Lung (tissue), 12 donors: ENCODE results near the gene CBX7. TPM values are rescaled to one million over a fixed set of nuclear protein-coding genes. Genes with fewer than 3 reads are reported as not detected.

Experiments used
- ATAC-seq: fragments of 200-7000 bp; cut with Tn5 transposase; one replicate; pipeline ENCODE4 v1.9.1; 2020; ENCODE audit warnings: moderate number of reproducible peaks; ENCODE audit not compliant: insufficient read depth, low FRiP score
- DNase-seq, 3 donors: peaks; one replicate each; pipeline ENCODE4 v3.0.0-alpha.2; 2013 to 2017
- H3K27ac ChIP-seq, 2 donors: one replicate each; pipeline ENCODE4 v1.5.1; 2013; ENCODE audit warnings: mild to moderate bottlenecking in 2 of 2, moderate library complexity in 2 of 2, control low read depth in 1 of 2, inconsistent platforms in 1 of 2, low read depth in 1 of 2, low read length in 1 of 2
- H3K27me3 ChIP-seq, 3 donors: one replicate each; pipeline ENCODE4 v1.5.1; 2013; ENCODE audit warnings: low read length in 2 of 3; ENCODE audit not compliant: control insufficient read depth in 3 of 3, insufficient read depth in 3 of 3
- H3K36me3 ChIP-seq, 4 donors: one replicate each; pipeline ENCODE4 v1.5.1; 2013; ENCODE audit warnings: low read length in 4 of 4, mild to moderate bottlenecking in 1 of 4, moderate library complexity in 1 of 4; ENCODE audit not compliant: control insufficient read depth in 4 of 4, insufficient read depth in 4 of 4
- H3K4me1 ChIP-seq, 5 donors: one replicate each; pipeline ENCODE4 v1.5.1; 2013; ENCODE audit warnings: low read length in 5 of 5, mild to moderate bottlenecking in 2 of 5, moderate library complexity in 1 of 5; ENCODE audit not compliant: control insufficient read depth in 5 of 5, insufficient read depth in 5 of 5
- H3K4me3 ChIP-seq: one replicate; pipeline ENCODE4 v1.5.1; 2013; ENCODE audit warnings: mild to moderate bottlenecking, control low read depth, moderate library complexity
- H3K9ac ChIP-seq, 2 donors: one replicate each; pipeline ENCODE4 v1.5.1; 2013; ENCODE audit warnings: low read length in 2 of 2, control low read depth in 1 of 2; ENCODE audit not compliant: insufficient read depth in 1 of 2
- H3K9me3 ChIP-seq, 4 donors: one replicate each; pipeline ENCODE4 v1.5.1; 2013; ENCODE audit warnings: low read length in 3 of 4, mild to moderate bottlenecking in 1 of 4, moderate library complexity in 1 of 4; ENCODE audit not compliant: control insufficient read depth in 4 of 4, insufficient read depth in 3 of 4
- WGBS, 2 donors: extraction: QIAGEN DNeasy Blood & Tissue Kit; methylation state at CpG; one replicate each; pipeline ENCODE4 v1.1.7; 2013; 5-methylcytosine and 5-hydroxymethylcytosine counted together
- polyA plus RNA-seq, 2 donors: library from polyadenylated mRNA; stranded (reverse); fragments of 200-250 nt; gene quantifications; one replicate each; pipeline ENCODE4 v1.2.1, GENCODE V29; 2013
- total RNA-seq, 2 donors: library from RNA; depleted of rRNA in 1 of 2; stranded (reverse); fragments of >200 nt in 1 of 2; gene quantifications; one replicate each; pipeline ENCODE4 v1.2.1, GENCODE V29; 2014 to 2021
- TF ChIP-seq, protein P1 (sequence below): IDR thresholded peaks from 2 replicates; pipeline ENCODE4 v1.5.1; 2012; ENCODE audit warnings: mild to moderate bottlenecking; ENCODE audit errors: control extremely low read depth, extremely low read depth
- donor health status: control.
- donor health status: control.
- donor health status: Bipolar disorder and iron deficiency.
- donor health status: healthy.
- donor health status: DM: yes; HTN: yes; CAD: no.

CBX7 gene
- total and polyA plus RNA-seq, 4 donors = 18.1 to 27.8 (median 20.9) TPM

DNA sequence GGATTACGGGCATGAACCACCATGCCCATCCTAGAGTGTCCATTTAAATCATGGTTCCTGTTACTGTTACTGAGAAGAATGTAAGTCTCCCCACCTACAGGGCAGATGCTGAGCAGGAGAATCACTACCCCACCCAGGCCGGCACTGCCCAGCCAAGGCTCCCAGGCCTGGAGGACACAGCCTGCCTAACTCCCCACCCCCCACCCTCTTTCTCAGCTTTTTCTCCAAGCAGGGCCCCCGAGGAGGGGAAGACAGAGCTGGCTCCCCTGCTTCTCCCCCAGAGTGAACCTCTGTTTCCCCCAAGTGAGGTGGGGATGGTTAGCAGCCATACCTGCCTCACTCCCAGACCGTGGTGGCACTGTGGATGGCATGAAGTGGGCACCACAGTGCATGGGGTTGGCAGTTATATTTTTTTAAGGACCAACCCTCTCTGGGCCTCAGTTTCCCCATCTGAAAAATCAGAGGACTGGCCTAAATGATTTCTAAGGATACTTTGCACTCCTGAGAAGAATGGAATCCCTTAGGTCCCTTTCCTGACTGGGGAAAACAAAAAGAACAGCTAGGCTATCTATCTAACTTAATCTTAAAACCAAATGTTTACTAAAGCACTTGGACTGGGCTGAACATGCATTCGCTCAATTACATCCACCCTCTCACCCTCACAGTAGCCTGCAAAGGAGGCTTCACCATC is 5.0 kb downstream of the CBX7 start:
- Histone ChIP-seq H3K9me3 (no peaks in the 10 kb centered on the region), H3K27ac (peak overlapping the region in 1 of 2 donors; percentile 20), H3K27me3 (no peaks in the 10 kb centered on the region), H3K9ac (no peak overlapping the region), H3K4me3 (no peak overlapping the region), H3K36me3 (peaks cover 0 to 5% (median 0%) of the 10 kb centered on the region in 4 donors), H3K4me1 (peaks cover 0 to 28% (median 8%) of the 10 kb centered on the region in 5 donors)
- no peak for DNase-seq
- TF ChIP-seq, protein P1, sequence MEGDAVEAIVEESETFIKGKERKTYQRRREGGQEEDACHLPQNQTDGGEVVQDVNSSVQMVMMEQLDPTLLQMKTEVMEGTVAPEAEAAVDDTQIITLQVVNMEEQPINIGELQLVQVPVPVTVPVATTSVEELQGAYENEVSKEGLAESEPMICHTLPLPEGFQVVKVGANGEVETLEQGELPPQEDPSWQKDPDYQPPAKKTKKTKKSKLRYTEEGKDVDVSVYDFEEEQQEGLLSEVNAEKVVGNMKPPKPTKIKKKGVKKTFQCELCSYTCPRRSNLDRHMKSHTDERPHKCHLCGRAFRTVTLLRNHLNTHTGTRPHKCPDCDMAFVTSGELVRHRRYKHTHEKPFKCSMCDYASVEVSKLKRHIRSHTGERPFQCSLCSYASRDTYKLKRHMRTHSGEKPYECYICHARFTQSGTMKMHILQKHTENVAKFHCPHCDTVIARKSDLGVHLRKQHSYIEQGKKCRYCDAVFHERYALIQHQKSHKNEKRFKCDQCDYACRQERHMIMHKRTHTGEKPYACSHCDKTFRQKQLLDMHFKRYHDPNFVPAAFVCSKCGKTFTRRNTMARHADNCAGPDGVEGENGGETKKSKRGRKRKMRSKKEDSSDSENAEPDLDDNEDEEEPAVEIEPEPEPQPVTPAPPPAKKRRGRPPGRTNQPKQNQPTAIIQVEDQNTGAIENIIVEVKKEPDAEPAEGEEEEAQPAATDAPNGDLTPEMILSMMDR = no peak
- no peak for ATAC-seq
- WGBS, 2 donors = 71 to 84% methylated on average over 5 of the region's 5 CpGs

- WGBS, 2 donors = 71 to 77% methylated on average over 6 of the region's 6 CpGs
- ATAC-seq (no peak), DNase-seq (no peak)
- H3K36me3 ChIP-seq = peaks cover 0 to 5% (median 0%) of the 10 kb centered on the region in 4 donors
- H3K27me3 ChIP-seq = no peaks in the 10 kb centered on the region
- TF ChIP-seq, protein P1 = no peak
- no peaks in the 10 kb centered on the region for H3K9me3 ChIP-seq
- H3K4me1 ChIP-seq = peaks cover 0 to 28% (median 8%) of the 10 kb centered on the region in 5 donors
- no peak overlapping the region for H3K4me3 ChIP-seq
- peak overlapping the region; percentile 80 to 88 for H3K27ac ChIP-seq
- H3K9ac ChIP-seq = peak overlapping the region in 1 of 2 donors; percentile 65
Observed at GRCh38 chr22:39146256-39147101, 6.0 kb downstream of the CBX7 start.

DNA sequence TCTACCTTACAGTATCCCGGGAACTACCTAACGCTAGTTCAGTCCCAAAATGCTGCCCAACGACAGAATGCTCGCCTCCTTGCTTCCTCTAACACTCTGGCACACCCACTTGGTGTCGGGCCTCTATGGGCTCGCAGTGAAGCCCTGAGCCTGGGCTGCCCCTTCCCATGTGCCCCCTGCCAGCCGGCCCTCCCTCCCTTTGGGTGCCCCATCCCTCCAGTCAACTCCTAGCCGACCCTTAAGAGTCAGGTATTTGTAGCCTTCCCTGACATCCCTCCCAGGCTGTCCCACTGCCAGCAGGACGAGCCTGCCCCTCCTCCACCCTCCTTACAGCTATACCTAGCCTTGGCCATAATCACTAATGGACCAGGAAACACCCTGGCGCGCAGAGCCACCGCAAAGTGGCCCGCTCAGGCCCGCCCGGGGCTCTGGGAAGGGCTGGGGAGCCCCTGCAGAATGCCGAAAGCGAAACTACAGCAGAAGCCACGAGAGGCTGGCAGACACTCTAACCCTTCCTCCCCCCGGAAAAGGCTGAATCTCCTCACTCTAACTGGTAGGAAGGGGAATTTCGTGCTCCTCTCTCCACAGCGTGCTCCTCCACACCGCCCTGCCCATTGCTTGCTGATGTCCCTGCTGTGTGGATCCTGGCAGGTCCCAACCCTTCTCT is 8.2 kb downstream of the CBX7 start:
- peak overlapping the region in 1 of 2 donors; percentile 83 for H3K27ac ChIP-seq
- peaks cover 0 to 28% (median 8%) of the 10 kb centered on the region in 5 donors for H3K4me1 ChIP-seq
- ATAC-seq = peak; percentile 15
- H3K27me3 ChIP-seq = no peaks in the 10 kb centered on the region
- no peaks in the 10 kb centered on the region for H3K9me3 ChIP-seq
- WGBS, 2 donors = 5 to 7% methylated on average over 22 of the region's 22 CpGs
- peak overlapping the region; percentile 84 for H3K4me3 ChIP-seq
- peak; percentile 48 to 61 (median 49) for DNase-seq
- peaks cover 0 to 6% (median 0%) of the 10 kb centered on the region in 4 donors for H3K36me3 ChIP-seq
- H3K9ac ChIP-seq = peak overlapping the region in 1 of 2 donors; percentile 71
- TF ChIP-seq, protein P1 = no peak
